Keratinocyte (primary cell): ENCODE measurements around the gene SPOP. TPM values are rescaled to one million over a fixed set of nuclear protein-coding genes. Genes with fewer than 3 reads are reported as not detected.

ENCODE experiments used
- DNase-seq: peaks from one replicate; pipeline ENCODE4 v3.0.0-alpha.2; 2011; ENCODE audit warnings: low read depth, missing footprints, low spot score
- FAIRE-seq: peaks from 2 replicates; lab custom pipeline; 2011; peaks lifted over from hg19 to GRCh38; lab: Jason Lieb, UNC
- H2AFZ ChIP-seq: 2 replicates; pipeline ENCODE4 v1.6.0; 2012; ENCODE audit warnings: low read length, control low read depth, inconsistent platforms; ENCODE audit not compliant: control insufficient read depth
- H3K27ac ChIP-seq: 2 replicates; pipeline ENCODE4 v1.5.1; 2011; ENCODE audit warnings: low read length; ENCODE audit not compliant: control insufficient read depth, insufficient read depth
- H3K27me3 ChIP-seq: 3 replicates; pipeline ENCODE4 v1.6.0; 2011; ENCODE audit warnings: low read length; ENCODE audit not compliant: control insufficient read depth, insufficient read depth; ENCODE audit errors: extremely low read depth
- H3K36me3 ChIP-seq, 2 experiments: 2 replicates in 1 of 2; 3 replicates in 1 of 2; pipeline ENCODE4 v1.5.1; 2011; ENCODE audit warnings: low read length in 2 of 2, mild to moderate bottlenecking in 1 of 2; ENCODE audit not compliant: control insufficient read depth in 2 of 2, insufficient read depth in 2 of 2; ENCODE audit errors: extremely low read depth in 1 of 2
- H3K4me1 ChIP-seq: 3 replicates; pipeline ENCODE4 v1.5.1; 2011; ENCODE audit warnings: low read length; ENCODE audit not compliant: control insufficient read depth, insufficient read depth; ENCODE audit errors: extremely low read depth
- H3K4me2 ChIP-seq: 3 replicates; pipeline ENCODE4 v1.6.0; 2011; ENCODE audit warnings: low read depth, low read length; ENCODE audit not compliant: control insufficient read depth, insufficient read depth; ENCODE audit errors: extremely low read depth
- H3K4me3 ChIP-seq, 3 experiments: fragments of 200-600 bp in 1 of 3; sonication (generic) in 1 of 3; 2 replicates in 2 of 3; 3 replicates in 1 of 3; pipeline ENCODE4 v1.5.1; 2011 to 2016; ENCODE audit warnings: low read length in 3 of 3, mild to moderate bottlenecking in 3 of 3, control low read depth in 2 of 3, inconsistent platforms in 1 of 3, low read depth in 1 of 3, mixed read lengths in 1 of 3, mixed run types in 1 of 3, moderate library complexity in 1 of 3; ENCODE audit not compliant: control insufficient read depth in 2 of 3, insufficient read depth in 2 of 3; ENCODE audit errors: extremely low read depth in 1 of 3
- H3K79me2 ChIP-seq: 2 replicates; pipeline ENCODE4 v1.6.0; 2012; ENCODE audit warnings: low read length; ENCODE audit not compliant: control insufficient read depth, insufficient read depth
- H3K9ac ChIP-seq: 3 replicates; pipeline ENCODE4 v1.6.0; 2011; ENCODE audit warnings: low read length; ENCODE audit not compliant: control insufficient read depth, insufficient read depth; ENCODE audit errors: extremely low read depth
- H3K9me1 ChIP-seq: 3 replicates; pipeline ENCODE4 v1.6.0; 2011; ENCODE audit warnings: low read length; ENCODE audit not compliant: control insufficient read depth, insufficient read depth; ENCODE audit errors: extremely low read depth
- H3K9me3 ChIP-seq: 2 replicates; pipeline ENCODE4 v1.5.1; 2012; ENCODE audit warnings: low read depth, low read length; ENCODE audit not compliant: control insufficient read depth
- H4K20me1 ChIP-seq: 3 replicates; pipeline ENCODE4 v1.6.0; 2011; ENCODE audit warnings: low read length; ENCODE audit not compliant: control insufficient read depth, insufficient read depth; ENCODE audit errors: extremely low read depth
- CTCF ChIP-seq, 3 experiments: IDR thresholded peaks in 1 of 3; conservative IDR thresholded peaks in 1 of 3; optimal IDR thresholded peaks in 1 of 3; 2 replicates in 2 of 3; 3 replicates in 1 of 3; pipeline versions ENCODE3 to v1.5.1; 2011; ENCODE audit warnings: low read length in 3 of 3, mild to moderate bottlenecking in 3 of 3, moderate library complexity in 2 of 3, control low read depth in 1 of 3, inconsistent platforms in 1 of 3; ENCODE audit not compliant: insufficient read depth in 2 of 3; ENCODE audit errors: extremely low read depth in 1 of 3
- EZH2 ChIP-seq: IDR thresholded peaks from one replicate; pipeline ENCODE4 v1.6.1; 2012; ENCODE audit warnings: inconsistent platforms, mild to moderate bottlenecking, low read length, moderate library complexity
- dilution Hi-C: fragments of 300-500 bp; cut with MboI; formaldehyde crosslinking; loops from one replicate; pipeline ENCODE4 v1.7.0; 2020; ENCODE audit warnings: low sequenced_read_pairs; ENCODE audit not compliant: extremely low pct_ligation_motif_present
- polyA plus RNA-seq, 5 experiments: library from polyadenylated mRNA; depleted of rRNA in 3 of 5; stranded (reverse) in 3 of 5; stranded (forward) in 1 of 5; unstranded in 1 of 5; fragments of >200 nt; gene quantifications; 1 replicate in 1 of 5; 2 replicates in 3 of 5; 3 replicates in 1 of 5; pipeline versions ENCODE4 v1.2.1 to v1.2.3, GENCODE V29; 2011 to 2012; ENCODE audit warnings: missing spikeins in 2 of 5, low read depth in 1 of 5, low replicate concordance in 1 of 5

SPOP gene
- polyA plus RNA-seq, 1 donor (not counting 4 experiments of a cell fraction or from before 2014, with no cell fraction given) = 27.5 TPM

GRCh38 chr17:49587366-49588073 lies 90.4 kb downstream of the SPOP start:
- Histone ChIP-seq H4K20me1 (no peaks in the 10 kb centered on the region), H3K4me2 (no peak overlapping the region), H2AFZ (no peak overlapping the region), H3K27me3 (no peaks in the 10 kb centered on the region), H3K9me1 (no peaks in the 10 kb centered on the region), H3K36me3 (no peaks in the 10 kb centered on the region), H3K79me2 (no peaks in the 10 kb centered on the region), H3K4me1 (peaks cover 4% of the 10 kb centered on the region), H3K9me3 (no peaks in the 10 kb centered on the region), H3K27ac (no peak overlapping the region), H3K4me3 (no peak overlapping the region), H3K9ac (no peak overlapping the region)
- TF ChIP-seq CTCF (optimal IDR thresholded peaks at IDR 0.05 in 1 of 3, IDR thresholded peaks at IDR 0.05 in 1 of 3, conservative IDR thresholded peaks at IDR 0.05 in 1 of 3; ENCODE audit: extremely low read depth in 1 of 3, insufficient read depth in 2 of 3, low read length in 3 of 3) = no peak
- no peak for TF ChIP-seq EZH2
- no peak for DNase-seq
- no peak for FAIRE-seq
- dilution Hi-C loops = no loop called here

GRCh38 chr17:49585422-49586027 lies 92.4 kb downstream of the SPOP start:
- Histone ChIP-seq H3K27me3 (no peaks in the 10 kb centered on the region), H3K9me3 (no peaks in the 10 kb centered on the region), H3K9ac (no peak overlapping the region), H3K36me3 (no peaks in the 10 kb centered on the region), H3K4me2 (no peak overlapping the region), H3K79me2 (no peaks in the 10 kb centered on the region), H3K4me3 (no peak overlapping the region), H3K27ac (no peak overlapping the region), H3K4me1 (peaks cover 9% of the 10 kb centered on the region), H3K9me1 (no peaks in the 10 kb centered on the region), H2AFZ (no peak overlapping the region), H4K20me1 (no peaks in the 10 kb centered on the region)
- TF ChIP-seq EZH2 = no peak
- TF ChIP-seq CTCF (optimal IDR thresholded peaks at IDR 0.05 in 1 of 3, IDR thresholded peaks at IDR 0.05 in 1 of 3, conservative IDR thresholded peaks at IDR 0.05 in 1 of 3; ENCODE audit: extremely low read depth in 1 of 3, insufficient read depth in 2 of 3, low read length in 3 of 3) = peak in 2 of 3 experiments; percentile 4 to 30
- FAIRE-seq (no peak), DNase-seq (no peak)
- dilution Hi-C loops = no loop called here
